ENCODE measurements around the gene TNNT3.

- TF ChIP-seq POLR2A (IDR thresholded peaks at IDR 0.05; ENCODE audit: borderline replicate concordance, extremely low read depth, insufficient read depth, insufficient read length) = no peak
- TF ChIP-seq, protein P1, sequence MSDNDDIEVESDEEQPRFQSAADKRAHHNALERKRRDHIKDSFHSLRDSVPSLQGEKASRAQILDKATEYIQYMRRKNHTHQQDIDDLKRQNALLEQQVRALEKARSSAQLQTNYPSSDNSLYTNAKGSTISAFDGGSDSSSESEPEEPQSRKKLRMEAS (IDR thresholded peaks at IDR 0.05) = no peak
- TF ChIP-seq, protein P2, sequence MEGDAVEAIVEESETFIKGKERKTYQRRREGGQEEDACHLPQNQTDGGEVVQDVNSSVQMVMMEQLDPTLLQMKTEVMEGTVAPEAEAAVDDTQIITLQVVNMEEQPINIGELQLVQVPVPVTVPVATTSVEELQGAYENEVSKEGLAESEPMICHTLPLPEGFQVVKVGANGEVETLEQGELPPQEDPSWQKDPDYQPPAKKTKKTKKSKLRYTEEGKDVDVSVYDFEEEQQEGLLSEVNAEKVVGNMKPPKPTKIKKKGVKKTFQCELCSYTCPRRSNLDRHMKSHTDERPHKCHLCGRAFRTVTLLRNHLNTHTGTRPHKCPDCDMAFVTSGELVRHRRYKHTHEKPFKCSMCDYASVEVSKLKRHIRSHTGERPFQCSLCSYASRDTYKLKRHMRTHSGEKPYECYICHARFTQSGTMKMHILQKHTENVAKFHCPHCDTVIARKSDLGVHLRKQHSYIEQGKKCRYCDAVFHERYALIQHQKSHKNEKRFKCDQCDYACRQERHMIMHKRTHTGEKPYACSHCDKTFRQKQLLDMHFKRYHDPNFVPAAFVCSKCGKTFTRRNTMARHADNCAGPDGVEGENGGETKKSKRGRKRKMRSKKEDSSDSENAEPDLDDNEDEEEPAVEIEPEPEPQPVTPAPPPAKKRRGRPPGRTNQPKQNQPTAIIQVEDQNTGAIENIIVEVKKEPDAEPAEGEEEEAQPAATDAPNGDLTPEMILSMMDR (IDR thresholded peaks at IDR 0.05 in 2 of 3, conservative IDR thresholded peaks at IDR 0.05 in 1 of 3; ENCODE audit: borderline replicate concordance in 1 of 3, insufficient read depth in 1 of 3, low read depth in 2 of 3, low read length in 2 of 3) = no peak
- TF ChIP-seq ELF1 (IDR thresholded peaks at IDR 0.05; ENCODE audit: borderline replicate concordance, low read depth) = no peak
Observed at GRCh38 chr11:1969776-1970175, 50.3 kb downstream of the TNNT3 start.
